NCI-H345 (cell line): ENCODE results near the gene ARL6IP5.

ENCODE experiments used
- DNase-seq: peaks from one replicate; lab custom pipeline; 2025; lab: John Stamatoyannopoulos, UW

The ARL6IP5 gene

GRCh38 chr3:69085833-69086722 lies 1.3 kb downstream of the ARL6IP5 start:
- peak; percentile 74 for DNase-seq

- no peak for DNase-seq
These were observed 2.5 kb downstream of the ARL6IP5 start for GRCh38 chr3:69087030-69087791.

GRCh38 chr3:69088063-69088462 lies 3.3 kb downstream of the ARL6IP5 start:
- DNase-seq, result no peak

- no peak for DNase-seq
These were observed 5.3 kb downstream of the ARL6IP5 start for GRCh38 chr3:69090021-69090420.

GRCh38 chr3:69091389-69092029 lies 6.8 kb downstream of the ARL6IP5 start:
- DNase-seq, result no peak

GRCh38 chr3:69092030-69092516 lies 7.3 kb downstream of the ARL6IP5 start:
- no peak for DNase-seq

- DNase-seq, result no peak
These were observed 9.9 kb downstream of the ARL6IP5 start for GRCh38 chr3:69094467-69095205.

GRCh38 chr3:69095636-69096035 lies 10.9 kb downstream of the ARL6IP5 start:
- no peak for DNase-seq

- no peak for DNase-seq
These were observed 11.6 kb downstream of the ARL6IP5 start for GRCh38 chr3:69096299-69096698.

GRCh38 chr3:69097407-69098086 lies 12.8 kb downstream of the ARL6IP5 start:
- DNase-seq, result no peak

- DNase-seq, result no peak
These were observed 14.8 kb downstream of the ARL6IP5 start for GRCh38 chr3:69099576-69099975.

- DNase-seq, result no peak
These were observed 17.6 kb downstream of the ARL6IP5 start for GRCh38 chr3:69102384-69102783.

- no peak for DNase-seq
These were observed 18.4 kb downstream of the ARL6IP5 start for GRCh38 chr3:69103123-69103522.

GRCh38 chr3:69104586-69104985 lies 19.8 kb downstream of the ARL6IP5 start:
- no peak for DNase-seq

GRCh38 chr3:69105320-69105719 lies 20.6 kb downstream of the ARL6IP5 start:
- no peak for DNase-seq

- DNase-seq, result no peak
These were observed 23.1 kb downstream of the ARL6IP5 start for GRCh38 chr3:69107841-69108240.

GRCh38 chr3:69108811-69109210 lies 24.1 kb downstream of the ARL6IP5 start:
- no peak for DNase-seq

GRCh38 chr3:69110941-69111546 lies 26.3 kb downstream of the ARL6IP5 start:
- no peak for DNase-seq

- DNase-seq, result no peak
These were observed 28.8 kb downstream of the ARL6IP5 start for GRCh38 chr3:69113536-69113935.

GRCh38 chr3:69115731-69116130 lies 31.0 kb downstream of the ARL6IP5 start:
- no peak for DNase-seq

GRCh38 chr3:69116162-69116561 lies 31.4 kb downstream of the ARL6IP5 start:
- DNase-seq, result no peak
